Panc1 (cell line): ENCODE results near the gene BRWD1. TPM values are rescaled to one million over a fixed set of nuclear protein-coding genes. Genes with fewer than 3 reads are reported as not detected.

Experiments
- ATAC-seq: fragments of 200-7000 bp; cut with Tn5 transposase; 2 replicates; pipeline ENCODE4 v1.9.1; 2020; ENCODE audit warnings: mild to moderate bottlenecking, moderate library complexity
- BruUV-seq: library from RNA; stranded (reverse); fragments of 400-500 nt; replicated peaks from 2 replicates; lab custom pipeline; 2021; lab: Mats Ljungman, UMichigan
- CTCF ChIA-PET: fragments of 300-600 bp; sonication (Branson Sonifier 250); formaldehyde crosslinking; loops from one replicate; lab custom pipeline; 2022; ENCODE audit warnings: antibody characterized with exemption; lab: Charles Lee
- POLR2A ChIA-PET: fragments of 300-600 bp; sonication (Branson Sonifier 250); formaldehyde crosslinking; loops from one replicate; lab custom pipeline; 2022; ENCODE audit warnings: antibody characterized with exemption; lab: Charles Lee
- DNase-seq: peaks from one replicate; pipeline ENCODE4 v3.0.0-alpha.2; 2010; ENCODE audit warnings: low read depth, low spot score
- H3K27ac ChIP-seq: 2 replicates; pipeline ENCODE4 v1.5.1; 2011; ENCODE audit warnings: mild to moderate bottlenecking, low read length, inconsistent platforms
- H3K27me3 ChIP-seq: fragments of 200-500 bp; sonication (Bioruptor generic); 2 replicates; pipeline ENCODE4 v1.6.0; 2014; ENCODE audit warnings: low read length, inconsistent platforms; ENCODE audit not compliant: control insufficient read depth, insufficient read depth
- H3K36me3 ChIP-seq: fragments of 200-500 bp; sonication (Bioruptor generic); 2 replicates; pipeline ENCODE4 v1.5.1; 2014; ENCODE audit warnings: inconsistent platforms, mild to moderate bottlenecking, low read length, moderate library complexity; ENCODE audit not compliant: control insufficient read depth, insufficient read depth
- H3K4me1 ChIP-seq: 2 replicates; pipeline ENCODE4 v1.5.1; 2011; ENCODE audit warnings: inconsistent platforms, mild to moderate bottlenecking, low read length, moderate library complexity; ENCODE audit not compliant: control insufficient read depth, insufficient read depth
- H3K4me3 ChIP-seq, 2 experiments: 2 replicates each; pipeline ENCODE4 v1.5.1; 2011 to 2012; ENCODE audit warnings: low read depth in 2 of 2, low read length in 2 of 2, mild to moderate bottlenecking in 2 of 2, inconsistent platforms in 1 of 2, moderate library complexity in 1 of 2
- H3K9me3 ChIP-seq: fragments of 200-500 bp; sonication (Bioruptor generic); 2 replicates; pipeline ENCODE4 v1.5.1; 2014; ENCODE audit warnings: low read depth, mild to moderate bottlenecking, inconsistent platforms, low read length, moderate library complexity; ENCODE audit not compliant: control insufficient read depth, insufficient read depth
- POLR2AphosphoS5 ChIP-seq: IDR thresholded peaks from 2 replicates; pipeline ENCODE4 v1.6.1; 2012; ENCODE audit warnings: mild to moderate bottlenecking, low read depth, low read length, moderate library complexity
- SIN3A ChIP-seq: IDR thresholded peaks from 2 replicates; pipeline ENCODE4 v1.6.1; 2012; ENCODE audit warnings: low read depth, mild to moderate bottlenecking, low read length, moderate library complexity, borderline replicate concordance; ENCODE audit not compliant: insufficient read depth
- TCF7L2 ChIP-seq: IDR thresholded peaks from 2 replicates; pipeline ENCODE4 v1.6.1; 2011; ENCODE audit warnings: mild to moderate bottlenecking, low read depth, low read length, inconsistent platforms
- in situ Hi-C: cut with HindIII; loops from 2 replicates; pipeline ENCODE4 v1.10.0; 2016; ENCODE audit warnings: low sequenced_read_pairs, low pct_unique_long_range_greater_than_20kb
- intact Hi-C: fragments of 100-400 bp; cut with micrococcal nuclease; formaldehyde crosslinking; loops from one replicate; pipeline ENCODE4 v1.10.0; 2022; ENCODE audit not compliant: unreplicated experiment
- total RNA-seq: library from RNA; stranded (reverse); gene quantifications from one replicate; pipeline ENCODE4 v1.2.1, GENCODE V29; 2021; ENCODE audit not compliant: unreplicated experiment
- TF ChIP-seq, protein P1 (sequence below): fragments of 450-650 bp; IDR thresholded peaks from 2 replicates; pipeline ENCODE4 v1.5.1; 2017; ENCODE audit warnings: mild to moderate bottlenecking
- TF ChIP-seq, protein P2 (sequence below), 2 experiments: IDR thresholded peaks; 2 replicates each; pipeline ENCODE4 v1.6.1; 2011 to 2012; ENCODE audit warnings: low read depth in 2 of 2, control low read depth in 1 of 2, low read length in 1 of 2, mild to moderate bottlenecking in 1 of 2, moderate library complexity in 1 of 2; ENCODE audit not compliant: insufficient read depth in 1 of 2

The BRWD1 gene
- total RNA-seq, 1 experiment from 2014 or later = 26.2 TPM

GRCh38 chr21:39336457-39337008 is 23.1 kb upstream of the BRWD1 start:
- ATAC-seq (no peak), DNase-seq (no peak)
- Histone ChIP-seq H3K27me3 (no peaks in the 10 kb centered on the region), H3K9me3 (no peaks in the 10 kb centered on the region), H3K36me3 (no peaks in the 10 kb centered on the region; the same call in 1 of the 2 replicates), H3K4me1 (no peaks in the 10 kb centered on the region), H3K4me3 (no peak overlapping the region), H3K27ac (no peak overlapping the region)
- no TSS peak for BruUV-seq
- TF ChIP-seq, protein P1, sequence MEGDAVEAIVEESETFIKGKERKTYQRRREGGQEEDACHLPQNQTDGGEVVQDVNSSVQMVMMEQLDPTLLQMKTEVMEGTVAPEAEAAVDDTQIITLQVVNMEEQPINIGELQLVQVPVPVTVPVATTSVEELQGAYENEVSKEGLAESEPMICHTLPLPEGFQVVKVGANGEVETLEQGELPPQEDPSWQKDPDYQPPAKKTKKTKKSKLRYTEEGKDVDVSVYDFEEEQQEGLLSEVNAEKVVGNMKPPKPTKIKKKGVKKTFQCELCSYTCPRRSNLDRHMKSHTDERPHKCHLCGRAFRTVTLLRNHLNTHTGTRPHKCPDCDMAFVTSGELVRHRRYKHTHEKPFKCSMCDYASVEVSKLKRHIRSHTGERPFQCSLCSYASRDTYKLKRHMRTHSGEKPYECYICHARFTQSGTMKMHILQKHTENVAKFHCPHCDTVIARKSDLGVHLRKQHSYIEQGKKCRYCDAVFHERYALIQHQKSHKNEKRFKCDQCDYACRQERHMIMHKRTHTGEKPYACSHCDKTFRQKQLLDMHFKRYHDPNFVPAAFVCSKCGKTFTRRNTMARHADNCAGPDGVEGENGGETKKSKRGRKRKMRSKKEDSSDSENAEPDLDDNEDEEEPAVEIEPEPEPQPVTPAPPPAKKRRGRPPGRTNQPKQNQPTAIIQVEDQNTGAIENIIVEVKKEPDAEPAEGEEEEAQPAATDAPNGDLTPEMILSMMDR = no peak
- TF ChIP-seq, protein P2, sequence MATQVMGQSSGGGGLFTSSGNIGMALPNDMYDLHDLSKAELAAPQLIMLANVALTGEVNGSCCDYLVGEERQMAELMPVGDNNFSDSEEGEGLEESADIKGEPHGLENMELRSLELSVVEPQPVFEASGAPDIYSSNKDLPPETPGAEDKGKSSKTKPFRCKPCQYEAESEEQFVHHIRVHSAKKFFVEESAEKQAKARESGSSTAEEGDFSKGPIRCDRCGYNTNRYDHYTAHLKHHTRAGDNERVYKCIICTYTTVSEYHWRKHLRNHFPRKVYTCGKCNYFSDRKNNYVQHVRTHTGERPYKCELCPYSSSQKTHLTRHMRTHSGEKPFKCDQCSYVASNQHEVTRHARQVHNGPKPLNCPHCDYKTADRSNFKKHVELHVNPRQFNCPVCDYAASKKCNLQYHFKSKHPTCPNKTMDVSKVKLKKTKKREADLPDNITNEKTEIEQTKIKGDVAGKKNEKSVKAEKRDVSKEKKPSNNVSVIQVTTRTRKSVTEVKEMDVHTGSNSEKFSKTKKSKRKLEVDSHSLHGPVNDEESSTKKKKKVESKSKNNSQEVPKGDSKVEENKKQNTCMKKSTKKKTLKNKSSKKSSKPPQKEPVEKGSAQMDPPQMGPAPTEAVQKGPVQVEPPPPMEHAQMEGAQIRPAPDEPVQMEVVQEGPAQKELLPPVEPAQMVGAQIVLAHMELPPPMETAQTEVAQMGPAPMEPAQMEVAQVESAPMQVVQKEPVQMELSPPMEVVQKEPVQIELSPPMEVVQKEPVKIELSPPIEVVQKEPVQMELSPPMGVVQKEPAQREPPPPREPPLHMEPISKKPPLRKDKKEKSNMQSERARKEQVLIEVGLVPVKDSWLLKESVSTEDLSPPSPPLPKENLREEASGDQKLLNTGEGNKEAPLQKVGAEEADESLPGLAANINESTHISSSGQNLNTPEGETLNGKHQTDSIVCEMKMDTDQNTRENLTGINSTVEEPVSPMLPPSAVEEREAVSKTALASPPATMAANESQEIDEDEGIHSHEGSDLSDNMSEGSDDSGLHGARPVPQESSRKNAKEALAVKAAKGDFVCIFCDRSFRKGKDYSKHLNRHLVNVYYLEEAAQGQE (IDR thresholded peaks at IDR 0.05; ENCODE audit: insufficient read depth in 1 of 2, low read depth in 2 of 2, low read length in 1 of 2) = no peak
- no peak for TF ChIP-seq SIN3A
- CTCF ChIA-PET = no interaction called here
- intact Hi-C loops = no loop called here
- in situ Hi-C loops = no loop called here
- POLR2A ChIA-PET = interaction anchor here (0.6 kb wide), 1 partner anchor 24 kb away, joined by 8 read pairs; no protein-coding TSS in a partner anchor

DNA sequence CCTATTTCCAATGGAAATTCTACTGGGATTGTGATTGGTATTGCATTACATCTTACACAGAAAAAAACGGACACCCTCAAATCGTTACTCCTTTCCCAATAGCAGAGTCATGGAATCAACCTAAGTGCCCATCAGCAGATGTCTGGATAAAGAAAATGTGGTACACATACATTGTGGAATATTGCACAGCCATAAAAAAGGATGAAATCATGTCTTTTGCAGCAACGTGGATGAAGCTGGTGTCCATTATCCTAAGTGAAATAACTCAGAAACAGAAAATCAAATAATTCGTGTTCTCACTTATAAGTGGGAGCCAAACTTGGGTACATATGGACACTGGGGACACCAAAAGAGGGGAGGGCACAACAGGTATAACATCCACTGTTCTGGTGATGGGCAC is 21.2 kb upstream of the BRWD1 start:
- POLR2A ChIA-PET = no interaction called here
- Histone ChIP-seq H3K9me3 (no peaks in the 10 kb centered on the region), H3K4me1 (no peaks in the 10 kb centered on the region), H3K4me3 (no peak overlapping the region), H3K27me3 (no peaks in the 10 kb centered on the region), H3K27ac (no peak overlapping the region), H3K36me3 (no peaks in the 10 kb centered on the region)
- BruUV-seq = no TSS peak
- in situ Hi-C loops (no loop called here), intact Hi-C loops (no loop called here)
- DNase-seq (no peak), ATAC-seq (no peak)
- TF ChIP-seq, protein P1 = no peak
- TF ChIP-seq POLR2AphosphoS5 = no peak
- TF ChIP-seq, protein P2 (IDR thresholded peaks at IDR 0.05; ENCODE audit: insufficient read depth in 1 of 2, low read depth in 2 of 2, low read length in 1 of 2) = no peak
- TF ChIP-seq TCF7L2 = no peak
- no peak for TF ChIP-seq SIN3A
- CTCF ChIA-PET = no interaction called here
